Fibroblast of the aortic adventitia (primary cell): ENCODE results near the gene PRDM12. TPM values are rescaled to one million over a fixed set of nuclear protein-coding genes. Genes with fewer than 3 reads are reported as not detected.

ENCODE experiments used
- DNase-seq: peaks from one replicate; pipeline ENCODE4 v3.0.0-alpha.2; 2010; ENCODE audit warnings: low read depth
- H3K4me3 ChIP-seq: 2 replicates; pipeline ENCODE4 v1.5.1; 2011; ENCODE audit warnings: low read depth, mild to moderate bottlenecking, control low read depth, low read length, moderate library complexity
- CTCF ChIP-seq: IDR thresholded peaks from 2 replicates; pipeline ENCODE4 v1.5.1; 2011; ENCODE audit warnings: mild to moderate bottlenecking, low read length, control low read depth, inconsistent platforms; ENCODE audit not compliant: insufficient read depth
- total RNA-seq: library from RNA; depleted of rRNA; stranded (reverse); fragments of >200 nt; gene quantifications from 2 replicates; pipeline ENCODE4 v1.2.3, GENCODE V29; 2012; ENCODE audit warnings: low replicate concordance

The PRDM12 gene
- total RNA-seq, 1 donor = not detected

DNA sequence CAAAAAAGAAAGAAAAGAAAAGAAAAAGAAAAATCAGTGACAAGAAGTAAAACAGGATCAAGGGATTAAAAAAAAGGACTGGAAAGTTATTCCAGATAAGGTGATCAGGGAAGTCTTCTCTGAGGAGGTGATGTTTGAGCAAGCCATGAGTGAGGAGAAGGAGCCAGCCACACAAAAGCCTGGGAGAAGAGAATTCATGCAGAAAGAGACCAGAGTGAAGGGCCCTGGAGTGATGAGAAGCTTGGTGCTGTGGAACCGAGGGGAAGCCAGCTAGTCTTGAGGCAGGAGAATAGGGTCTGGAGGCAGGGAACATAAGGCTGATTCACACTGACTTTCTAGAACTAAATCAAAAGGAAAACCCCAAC is 25.2 kb downstream of the PRDM12 start:
- DNase-seq = no peak
- TF ChIP-seq CTCF = no peak

GRCh38 chr9:130689937-130690700 is 25.7 kb downstream of the PRDM12 start:
- DNase-seq = peak; percentile 99
- peak overlapping the region; percentile 50 for H3K4me3 ChIP-seq
- no peak for TF ChIP-seq CTCF

More for the DNA sequence above, 25.2 kb downstream of the PRDM12 start:
- H3K4me3 ChIP-seq = peak overlapping the region; percentile 50

- no peak overlapping the region for H3K4me3 ChIP-seq
- TF ChIP-seq CTCF = peak; percentile 8
- DNase-seq = no peak
Observed at GRCh38 chr9:130692321-130692720, 27.9 kb downstream of the PRDM12 start.

- H3K4me3 ChIP-seq = peak overlapping the region; percentile 56
- no peak for TF ChIP-seq CTCF
- DNase-seq = no peak
Observed at GRCh38 chr9:130693101-130693425, 28.7 kb downstream of the PRDM12 start.

DNA sequence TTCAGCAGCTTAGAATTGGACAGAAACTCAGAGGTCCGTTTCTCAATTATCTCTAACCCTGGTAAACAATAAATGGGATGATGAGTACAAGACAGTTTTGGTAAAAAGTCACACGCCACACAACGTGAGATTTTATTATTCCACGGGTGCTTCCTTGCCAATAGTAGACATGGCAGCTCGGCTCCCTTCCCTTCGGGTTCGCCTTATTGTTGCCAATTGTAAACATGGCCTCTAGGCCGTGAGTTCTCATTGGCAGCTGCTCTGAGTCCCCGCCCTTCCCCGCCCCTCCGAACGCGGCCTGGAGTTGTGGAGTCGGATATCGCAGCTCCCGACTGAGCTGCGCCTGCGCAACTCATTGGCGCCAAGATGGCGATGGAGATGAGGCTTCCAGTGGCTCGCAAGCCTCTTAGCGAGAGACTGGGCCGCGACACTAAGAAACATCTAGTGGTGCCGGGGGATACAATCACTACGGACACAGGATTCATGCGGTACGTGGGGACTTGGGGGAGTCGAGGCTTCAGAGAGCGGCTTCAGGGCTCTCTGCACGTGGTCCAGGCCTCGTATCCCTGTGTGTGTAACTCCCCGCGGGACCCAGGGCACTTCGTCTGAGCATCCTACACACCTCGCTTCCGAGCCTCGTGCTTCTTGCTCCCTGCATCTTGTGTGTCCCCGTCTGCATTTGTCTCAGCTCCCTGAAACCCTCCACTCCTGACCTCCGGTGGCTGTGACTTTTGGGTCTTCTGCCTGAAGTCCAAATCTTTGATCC is 29.2 kb downstream of the PRDM12 start, which contains the start of gene EXOSC2:
TSS of gene EXOSC2 (plus strand) at position 355 of the 766 bp plus-strand sequence. CDS start at position 367, 12 bp downstream.
- TF ChIP-seq CTCF = no peak
- peak within 1 kb of the TSS; percentile 99 for H3K4me3 ChIP-seq
- peak; percentile 99 for DNase-seq

GRCh38 chr9:130694205-130694604 is 29.8 kb downstream of the PRDM12 start:
- DNase-seq = no peak
- no peak for TF ChIP-seq CTCF
- H3K4me3 ChIP-seq = peak overlapping the region; percentile 99
